Vagina (tissue), 2 donors: ENCODE data around the gene UGP2.

Source experiments
- CTCF ChIP-seq, 3 experiments: fragments of 450-650 bp in 2 of 3; fragments of 200-600 bp in 1 of 3; sonication (generic) in 1 of 3; IDR thresholded peaks; one replicate each; pipeline ENCODE4 v1.5.1; 2017 to 2019; ENCODE audit warnings: antibody characterized with exemption in 3 of 3, mild to moderate bottlenecking in 2 of 3, moderate library complexity in 2 of 3
- POLR2A ChIP-seq, 2 donors: fragments of 450-650 bp; IDR thresholded peaks; one replicate each; pipeline ENCODE4 v1.6.1; 2017; ENCODE audit warnings: antibody characterized with exemption in 2 of 2, mild to moderate bottlenecking in 2 of 2, moderate library complexity in 2 of 2

DNA sequence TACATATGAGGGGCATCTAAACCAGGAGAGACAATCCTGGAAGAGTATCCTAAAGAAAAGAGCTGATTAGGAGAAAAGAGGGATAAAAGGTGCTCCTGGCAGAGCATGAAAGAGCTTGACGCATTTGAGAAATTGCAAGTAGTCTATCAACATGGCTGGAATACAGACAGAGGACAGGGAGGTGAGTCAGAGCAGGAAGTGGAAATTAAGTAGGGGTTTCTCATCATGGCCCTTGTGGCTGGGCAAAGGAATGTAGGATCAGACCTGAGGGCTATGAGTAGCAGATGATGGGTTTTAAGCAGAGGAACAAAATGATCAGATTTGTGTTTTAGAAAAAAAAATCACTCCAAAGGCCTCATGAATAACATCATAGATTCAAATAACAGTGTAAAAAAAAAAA lies 49.2 kb upstream of the UGP2 start:
- TF ChIP-seq POLR2A (IDR thresholded peaks at IDR 0.05) (no peak), CTCF (IDR thresholded peaks at IDR 0.05) (no peak)
